ENCODE results near the gene ASS1.

- no peak for TF ChIP-seq POLR2AphosphoS5 (IDR thresholded peaks at IDR 0.05)
- TF ChIP-seq CTCF (IDR thresholded peaks at IDR 0.05) = no peak
Measured at GRCh38 chr9:130448771-130449603, 4.2 kb downstream of the ASS1 start.

All from transverse colon (tissue), 4 donors.